Head of caudate nucleus (tissue), 42 donors: ENCODE data around the gene DENND5B.
A peak's percentile ranks its signal among the peaks of the same experiment; 100 is the strongest.
"Not testable (repeated sequence)": the region's sequence is repeated elsewhere in the genome, so short reads cannot be mapped to it uniquely, and the experiment has no call there.

Source experiments
- DNase-seq, 42 donors: peaks; one replicate each; pipeline versions ENCODE4 v3.0.0 to v3.0.0-alpha.2; 2020 to 2021; ENCODE audit warnings: mixed read lengths in 7 of 42
- intact Hi-C: fragments of 100-400 bp; cut with DNase I; formaldehyde crosslinking; loops from one replicate; pipeline ENCODE4 v1.15.0; 2022

DENND5B gene

GRCh38 chr12:31482816-31483215 is 108.1 kb downstream of the DENND5B start:
- intact Hi-C loops = no loop called here
- DNase-seq = peak in 21 of 42 donors; percentile 10 to 61 (median 24)

DNA sequence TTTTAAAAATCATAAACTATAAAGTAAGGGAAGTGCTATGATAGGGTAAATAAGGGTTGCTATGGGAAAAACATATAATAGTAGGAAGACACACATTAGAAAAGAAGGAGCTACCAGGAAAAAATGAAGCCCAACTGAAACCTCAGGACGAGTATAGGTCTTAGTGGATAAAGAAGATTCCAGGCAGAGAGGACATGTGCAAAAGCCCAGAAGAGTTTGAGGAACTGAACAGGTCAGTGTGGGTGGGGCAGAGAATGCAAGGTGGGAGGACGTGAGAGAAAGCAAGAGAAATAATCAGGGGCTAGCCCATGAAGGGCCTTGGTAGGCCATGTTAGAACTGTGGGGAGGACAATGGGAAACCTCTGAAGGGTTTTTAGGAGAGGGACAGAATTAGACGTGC is 109.5 kb downstream of the DENND5B start:
- no peak for DNase-seq
- intact Hi-C loops = no loop called here

DNA sequence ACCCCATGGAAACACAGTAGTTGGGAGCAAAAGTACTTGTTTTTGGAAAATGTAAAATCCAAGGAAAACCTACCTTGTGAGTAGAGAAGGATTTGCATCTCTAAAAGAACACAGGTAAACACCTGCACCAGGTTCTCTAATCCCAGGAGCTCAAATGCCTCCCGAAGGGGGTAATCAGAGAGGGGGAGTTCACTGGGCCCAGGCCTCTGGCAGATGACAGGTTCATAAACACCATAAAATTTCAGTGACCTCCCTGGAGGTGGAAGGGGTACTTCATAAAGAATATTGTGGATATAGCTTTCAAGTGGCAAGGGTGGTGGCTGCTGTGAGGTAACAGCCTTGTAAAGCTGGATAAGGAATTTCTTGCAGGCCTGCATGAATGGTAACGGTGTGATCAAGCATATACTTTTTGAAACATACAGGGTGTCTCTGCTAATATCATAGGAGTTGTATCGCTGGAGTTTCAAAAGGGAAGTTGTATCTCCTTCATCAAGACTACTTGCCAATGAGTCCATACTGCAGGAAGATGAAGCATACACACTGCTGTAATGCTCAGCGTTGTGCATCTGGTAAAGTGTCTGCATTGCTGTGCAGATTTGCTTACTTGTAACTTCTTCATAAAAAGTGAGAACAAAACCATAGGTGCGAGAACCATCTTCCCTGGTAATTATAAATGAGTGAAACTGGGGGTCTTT is 111.3 kb downstream of the DENND5B start:
- intact Hi-C loops = no loop called here
- no peak for DNase-seq

DNA sequence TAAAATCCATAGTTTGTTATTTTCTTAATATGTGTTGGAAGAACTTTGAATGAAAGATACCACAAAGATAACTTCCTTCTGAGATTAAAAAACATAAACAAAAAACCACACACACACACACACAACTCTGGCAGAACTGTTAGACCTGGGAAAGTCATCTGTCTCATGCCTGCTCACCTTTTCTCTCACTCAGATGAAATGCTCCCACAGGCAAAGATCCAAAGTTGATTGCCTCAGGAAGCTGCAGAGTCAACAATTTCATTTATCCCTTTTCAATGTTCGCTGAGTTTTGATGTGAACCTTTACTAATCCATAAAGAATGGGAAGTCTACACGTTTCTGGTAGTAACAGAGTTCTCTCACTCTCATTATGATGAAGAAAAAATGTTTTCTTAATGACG is 112.0 kb downstream of the DENND5B start:
- DNase-seq = no peak
- intact Hi-C loops = no loop called here

GRCh38 chr12:31478425-31478824 is 112.5 kb downstream of the DENND5B start:
- intact Hi-C loops = no loop called here
- DNase-seq = no peak

DNA sequence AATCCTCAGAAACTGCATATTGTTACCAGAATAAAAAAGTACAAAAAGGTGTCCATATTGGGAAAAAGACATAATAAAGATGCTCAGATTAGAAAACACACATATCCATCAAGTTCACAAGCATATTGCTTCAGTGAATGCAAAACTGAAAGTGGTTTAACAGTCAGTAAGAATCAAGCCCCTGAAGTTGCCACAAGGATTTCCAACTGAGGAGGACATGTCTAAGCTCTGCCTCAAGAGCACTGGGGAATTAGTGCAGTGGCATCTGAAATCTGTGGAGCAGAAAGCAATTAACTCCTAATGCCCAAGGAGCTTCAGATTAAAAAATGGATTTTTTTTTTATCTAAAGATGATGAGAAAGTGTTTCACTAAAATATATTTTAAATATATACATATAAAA is 113.2 kb downstream of the DENND5B start:
- DNase-seq = no peak
- intact Hi-C loops = no loop called here

DNA sequence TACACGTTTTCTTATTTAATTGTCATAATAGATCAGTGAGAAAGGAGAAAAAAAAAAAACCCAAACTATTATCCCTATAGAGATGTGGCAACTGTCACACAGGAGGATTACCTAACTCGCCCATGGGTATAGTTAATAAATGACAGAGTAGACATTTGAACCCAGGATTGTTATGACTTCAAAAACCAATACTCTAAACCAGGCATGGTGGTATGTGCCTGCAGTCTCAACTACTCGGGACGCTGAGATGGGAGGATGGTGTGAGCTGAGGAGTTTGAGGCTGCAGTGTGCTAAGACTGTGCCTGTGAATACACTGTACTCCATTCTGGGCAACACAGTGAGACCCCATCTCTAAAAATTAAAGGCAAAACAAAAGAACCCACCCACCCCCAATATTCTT is 114.5 kb downstream of the DENND5B start:
- no peak for DNase-seq
- intact Hi-C loops = no loop called here

DNA sequence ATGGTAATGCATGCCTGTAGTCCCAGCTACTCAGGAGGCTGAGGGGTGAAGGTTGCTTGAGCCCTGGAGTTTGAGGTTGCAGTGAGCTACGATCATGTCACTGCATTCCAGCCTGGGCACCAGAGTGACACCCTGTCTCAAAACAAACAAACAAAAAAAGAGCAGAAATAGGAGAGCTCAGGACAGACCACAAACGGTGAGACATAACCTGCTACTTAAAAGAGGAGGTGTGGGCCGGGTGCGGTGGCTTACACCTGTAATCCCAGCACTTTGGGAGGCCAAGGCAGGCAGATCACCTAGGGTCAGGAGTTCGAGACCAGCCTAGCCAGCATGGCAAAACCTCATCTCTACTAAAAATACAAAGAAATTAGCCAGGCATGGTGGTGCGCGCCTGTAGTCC is 115.3 kb downstream of the DENND5B start:
- intact Hi-C loops, DNase-seq: not testable (repeated sequence)

- intact Hi-C loops = no loop called here
- DNase-seq = no peak
These were observed 116.2 kb downstream of the DENND5B start for GRCh38 chr12:31474751-31475150.

- intact Hi-C loops = no loop called here
- DNase-seq = no peak
These were observed 119.1 kb downstream of the DENND5B start for GRCh38 chr12:31471823-31472222.

DNA sequence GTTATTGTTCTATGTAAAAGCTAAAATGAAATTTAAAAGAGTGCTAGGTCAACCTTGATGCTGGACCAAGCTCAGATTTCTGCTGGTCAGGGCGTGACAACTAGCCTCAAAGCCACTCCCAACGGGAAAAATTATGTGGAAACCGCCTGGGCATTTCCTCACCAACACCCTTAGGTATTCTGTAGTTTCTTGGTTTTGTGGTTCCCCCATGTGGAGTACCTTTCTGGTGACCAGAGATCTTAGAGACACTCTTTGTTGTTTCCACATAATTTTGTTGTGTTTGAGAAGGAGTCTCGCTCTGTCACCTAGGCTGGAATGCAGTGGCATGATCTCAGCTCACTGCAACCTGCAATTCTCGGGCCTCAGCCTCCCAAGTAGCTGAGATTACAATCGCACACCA is 119.9 kb downstream of the DENND5B start:
- intact Hi-C loops = no loop called here

DNA sequence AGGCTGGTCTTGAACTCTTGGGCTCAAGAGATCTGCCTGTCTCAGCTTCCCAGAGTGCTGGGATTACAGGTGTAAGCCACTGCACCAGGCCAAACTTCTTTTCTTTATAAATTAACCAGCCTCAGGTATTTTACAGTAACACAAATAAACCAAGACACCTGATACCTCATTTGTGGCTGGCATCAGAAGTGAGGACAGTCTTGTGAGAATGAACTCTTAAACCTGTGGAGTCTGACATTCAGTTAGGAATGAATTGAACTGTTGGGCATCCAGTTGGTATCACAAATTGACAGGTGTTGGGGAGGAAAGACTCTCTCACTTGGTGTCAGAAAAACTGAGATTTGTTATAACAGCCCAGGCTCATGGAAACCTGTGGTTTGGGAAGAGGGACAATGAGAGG is 120.5 kb downstream of the DENND5B start:
- no peak for DNase-seq
- intact Hi-C loops = no loop called here

More for the DNA sequence above, 119.9 kb downstream of the DENND5B start:
- no peak for DNase-seq

DNA sequence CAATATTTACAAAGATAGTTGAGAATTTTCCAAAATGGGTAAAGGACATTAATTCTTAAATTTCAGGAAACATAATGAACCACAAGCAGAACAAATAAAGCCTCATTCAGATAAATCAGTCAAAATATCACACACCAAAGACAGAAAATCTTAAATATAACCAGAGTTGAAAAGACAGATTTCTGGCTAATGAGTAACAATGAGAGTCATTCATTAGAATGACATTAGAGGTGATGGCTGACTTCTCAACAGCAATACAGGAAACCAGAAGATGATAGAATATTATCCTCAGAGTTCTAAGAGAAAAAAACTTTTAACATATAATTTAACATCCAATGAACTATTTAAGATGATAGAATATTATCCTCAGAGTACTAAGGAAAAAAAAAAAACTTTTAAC is 124.2 kb downstream of the DENND5B start:
- no peak for DNase-seq
- intact Hi-C loops = no loop called here

DNA sequence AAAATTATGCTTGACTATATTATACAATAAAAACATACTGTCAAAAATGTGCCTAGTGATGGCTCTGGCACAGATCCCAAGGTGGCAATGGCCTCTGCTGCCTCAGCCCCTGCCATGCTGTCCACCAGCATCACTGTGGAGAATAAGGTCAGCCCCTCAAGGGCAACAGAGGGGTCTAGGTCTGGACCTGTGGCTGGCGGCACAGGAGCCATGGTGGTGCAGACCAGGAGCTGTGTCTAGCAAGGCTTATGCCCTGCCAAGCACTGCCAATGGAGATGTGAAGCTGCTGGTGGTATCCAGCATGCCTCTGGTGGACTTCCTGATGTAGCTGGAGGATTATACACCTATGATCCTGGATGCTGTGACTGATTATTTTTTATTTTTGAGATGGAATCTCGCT is 125.9 kb downstream of the DENND5B start:
- intact Hi-C loops = no loop called here
- DNase-seq = peak in 1 of 42 donors; percentile 16

- DNase-seq = no peak
- intact Hi-C loops = no loop called here
These were observed 130.9 kb downstream of the DENND5B start for GRCh38 chr12:31460024-31460423.

DNA sequence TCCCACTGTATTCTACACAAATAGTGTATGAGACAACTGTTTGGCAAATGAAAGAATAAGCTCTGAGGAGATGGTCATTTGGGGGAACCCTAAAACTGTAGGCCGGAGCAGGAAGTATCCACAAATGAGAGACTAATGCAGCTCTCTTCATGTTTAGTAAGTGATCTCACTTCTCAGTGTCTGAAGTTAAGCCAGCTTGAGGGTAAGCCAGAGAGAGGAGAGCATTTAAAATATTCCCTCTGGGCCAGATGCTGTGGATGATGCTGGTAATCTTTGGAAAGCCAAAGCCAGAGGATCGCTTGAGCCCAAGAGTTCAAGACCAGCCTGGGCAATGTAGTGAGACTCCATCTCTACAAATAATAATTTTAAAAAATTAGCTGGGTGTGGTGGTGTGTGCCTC is 134.4 kb downstream of the DENND5B start:
- DNase-seq = no peak
- intact Hi-C loops = no loop called here

- intact Hi-C loops = no loop called here
- DNase-seq = peak in 7 of 42 donors; percentile 6 to 38 (median 23)
These were observed 146.2 kb downstream of the DENND5B start for GRCh38 chr12:31444736-31445135.

GRCh38 chr12:31440586-31440985 is 150.3 kb downstream of the DENND5B start:
- intact Hi-C loops = no loop called here
- no peak for DNase-seq

DNA sequence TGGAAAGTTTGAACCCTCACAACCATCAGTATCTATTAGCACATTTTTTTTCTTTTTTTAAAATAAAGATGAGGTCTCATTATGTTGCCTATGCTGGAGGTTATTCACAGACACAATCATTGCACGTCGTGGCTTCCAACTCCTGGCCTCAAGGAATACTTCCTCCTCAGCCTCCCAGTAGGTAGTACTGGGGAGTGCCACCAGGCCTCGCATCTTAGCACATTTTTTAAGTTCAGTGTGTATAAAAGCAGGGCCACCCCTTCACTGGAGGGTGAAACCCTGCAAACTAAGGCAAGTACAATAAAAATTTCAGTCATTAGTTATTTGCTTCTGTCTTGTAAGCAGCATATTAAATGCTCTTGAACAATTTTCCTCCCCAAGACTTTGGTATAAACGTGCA is 150.8 kb downstream of the DENND5B start:
- no peak for DNase-seq
- intact Hi-C loops = no loop called here

GRCh38 chr12:31431721-31432240 is 159.2 kb downstream of the DENND5B start:
- intact Hi-C loops = no loop called here
- no peak for DNase-seq

DNA sequence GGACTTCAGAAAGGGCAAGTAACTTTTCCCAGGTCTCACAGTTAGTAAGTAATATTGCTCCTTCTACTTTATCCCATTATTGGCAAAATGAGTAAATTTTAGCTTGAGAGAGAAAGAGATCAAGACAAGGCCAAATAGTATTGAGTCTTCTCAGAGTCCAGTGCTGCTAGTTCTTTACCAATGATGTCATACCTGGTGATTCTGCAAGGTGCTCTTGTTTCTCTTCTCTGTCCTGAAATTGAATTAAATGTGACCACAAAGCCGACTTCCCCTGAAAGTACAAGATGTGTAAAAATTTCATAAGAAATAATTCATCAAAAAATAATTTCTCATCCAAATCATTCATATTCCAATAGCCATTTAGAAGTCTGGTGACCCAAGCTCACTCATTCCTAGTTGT is 167.5 kb downstream of the DENND5B start:
- DNase-seq = no peak
- intact Hi-C loops = no loop called here
